Measurements from ENCODE around the gene TTYH2.

The TTYH2 gene

GRCh38 chr17:74217037-74217730 is 3.8 kb downstream of the TTYH2 start:
- DNase-seq, result no peak

DNA sequence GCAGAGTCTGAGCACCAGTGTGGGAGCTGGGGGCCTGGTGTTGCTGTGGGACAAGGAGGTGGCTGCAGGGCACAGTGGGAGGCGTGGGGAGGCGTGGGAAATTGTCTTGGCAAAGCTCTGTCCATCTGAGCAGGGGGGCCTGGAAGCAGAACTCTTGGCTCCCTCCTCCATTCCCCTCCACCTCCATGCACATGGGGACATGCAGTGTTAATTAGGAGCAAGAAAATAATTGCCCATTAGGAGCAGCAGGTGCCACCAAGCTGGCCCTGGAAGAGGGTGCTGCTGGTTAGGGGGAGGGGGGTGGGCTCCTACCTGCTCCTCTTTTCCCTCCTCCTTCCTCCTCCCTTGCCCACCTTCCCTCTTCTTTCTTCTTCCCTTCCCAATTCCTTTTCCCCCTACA is 4.5 kb downstream of the TTYH2 start:
- no peak for DNase-seq

GRCh38 chr17:74218436-74218835 is 5.1 kb downstream of the TTYH2 start:
- no peak for DNase-seq

GRCh38 chr17:74219576-74220133 is 6.3 kb downstream of the TTYH2 start:
- no peak for DNase-seq

DNA sequence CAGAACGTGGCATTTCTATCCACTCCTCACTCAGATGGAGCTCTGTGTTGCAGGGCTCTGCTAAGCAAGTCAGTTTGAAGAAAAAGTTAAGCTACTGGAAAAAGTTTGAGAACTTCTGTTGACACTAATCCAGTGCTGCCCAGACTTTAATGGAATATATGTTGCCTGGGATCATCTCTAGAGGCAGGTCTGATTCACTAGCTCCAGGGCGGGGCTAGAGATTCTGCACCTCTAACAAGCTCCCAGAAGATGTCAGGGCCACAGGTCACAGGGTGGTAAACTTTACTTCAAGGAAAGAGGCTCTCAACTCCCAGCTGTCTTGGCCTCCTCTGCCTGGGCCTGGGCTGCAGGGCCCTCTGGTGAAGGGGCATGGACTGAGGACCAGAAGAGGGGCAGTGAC is 6.8 kb downstream of the TTYH2 start:
- no peak for DNase-seq

GRCh38 chr17:74220946-74221818 is 7.8 kb downstream of the TTYH2 start:
- DNase-seq, result no peak

DNA sequence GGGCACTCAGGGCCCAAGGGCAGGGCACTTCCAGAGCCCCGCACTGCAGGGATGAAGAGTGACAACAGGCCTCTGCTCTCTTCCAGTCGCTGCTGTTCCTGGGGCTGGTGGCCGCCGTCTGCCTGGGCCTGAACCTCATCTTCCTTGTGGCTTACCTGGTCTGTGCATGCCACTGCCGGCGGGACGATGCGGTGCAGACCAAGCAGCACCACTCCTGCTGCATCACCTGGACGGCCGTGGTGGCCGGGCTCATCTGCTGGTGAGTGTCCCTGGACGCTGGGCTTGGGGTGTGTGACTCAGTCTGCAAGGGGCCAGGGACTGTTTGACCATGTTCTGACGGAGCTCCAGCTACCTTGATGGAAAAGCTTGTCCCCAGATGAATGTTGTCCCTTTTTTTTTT is 9.0 kb downstream of the TTYH2 start:
- DNase-seq, result no peak

DNA sequence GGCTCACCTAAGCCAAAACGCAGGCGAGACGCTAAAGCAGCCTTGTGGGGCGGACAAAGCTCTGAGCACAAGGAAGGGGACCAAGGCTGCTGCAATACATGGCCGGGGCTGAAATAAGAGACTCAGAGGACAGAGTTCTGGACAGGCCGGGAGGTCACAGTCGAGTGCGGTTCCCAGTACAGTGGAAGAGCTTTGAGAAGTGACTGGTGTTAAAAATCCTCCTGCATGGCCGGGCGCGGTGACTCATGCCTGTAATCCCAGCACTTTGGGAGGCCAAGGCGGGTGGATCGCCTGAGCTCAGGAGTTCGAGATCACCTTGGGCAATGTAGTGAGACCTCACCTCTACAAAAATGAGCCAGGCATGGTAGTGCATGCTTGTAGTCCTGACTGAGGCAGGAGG is 10.5 kb downstream of the TTYH2 start:
- DNase-seq, result no peak

- DNase-seq, result no peak
Observed at GRCh38 chr17:74224959-74225725, 11.8 kb downstream of the TTYH2 start.

GRCh38 chr17:74226252-74226651 is 12.9 kb downstream of the TTYH2 start:
- no peak for DNase-seq

GRCh38 chr17:74227271-74228080 is 14.1 kb downstream of the TTYH2 start:
- no peak for DNase-seq

DNA sequence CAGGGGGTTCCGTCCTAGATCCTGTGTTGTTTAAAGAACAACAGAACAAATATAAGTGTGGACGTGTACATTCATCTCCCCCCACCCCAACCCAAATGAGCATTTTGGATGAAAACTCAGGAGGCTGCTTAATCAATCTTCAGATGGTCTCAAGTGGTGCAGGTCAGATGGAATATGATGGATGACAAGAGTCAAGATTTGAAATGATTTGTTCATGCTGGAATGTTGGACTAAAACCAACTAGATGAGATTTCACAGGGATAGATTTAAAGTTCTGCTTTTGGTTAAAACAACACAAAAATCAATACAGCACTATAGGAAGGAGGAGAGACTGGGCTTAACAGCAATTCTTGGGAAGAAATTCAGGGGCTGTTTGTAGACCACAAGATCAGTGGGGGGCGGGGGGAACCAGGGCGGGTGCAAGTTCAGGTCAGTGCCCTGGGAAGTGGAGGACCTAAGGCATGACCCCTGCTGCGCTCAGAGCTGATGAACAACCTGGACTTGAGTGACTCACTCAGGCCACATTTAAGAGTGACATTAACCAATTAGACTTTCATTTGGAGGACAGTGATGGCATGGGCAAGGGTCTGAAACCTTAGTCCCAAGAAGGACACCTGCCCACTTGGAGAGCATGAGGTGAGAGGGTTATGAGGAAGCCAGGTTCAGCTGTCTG is 15.1 kb downstream of the TTYH2 start:
- no peak for DNase-seq

- DNase-seq, result no peak
Observed at GRCh38 chr17:74230896-74231295, 17.5 kb downstream of the TTYH2 start.

- DNase-seq, result no peak
Observed at GRCh38 chr17:74231928-74232907, 18.8 kb downstream of the TTYH2 start.

GRCh38 chr17:74233937-74234336 is 20.6 kb downstream of the TTYH2 start:
- DNase-seq, result no peak

DNA sequence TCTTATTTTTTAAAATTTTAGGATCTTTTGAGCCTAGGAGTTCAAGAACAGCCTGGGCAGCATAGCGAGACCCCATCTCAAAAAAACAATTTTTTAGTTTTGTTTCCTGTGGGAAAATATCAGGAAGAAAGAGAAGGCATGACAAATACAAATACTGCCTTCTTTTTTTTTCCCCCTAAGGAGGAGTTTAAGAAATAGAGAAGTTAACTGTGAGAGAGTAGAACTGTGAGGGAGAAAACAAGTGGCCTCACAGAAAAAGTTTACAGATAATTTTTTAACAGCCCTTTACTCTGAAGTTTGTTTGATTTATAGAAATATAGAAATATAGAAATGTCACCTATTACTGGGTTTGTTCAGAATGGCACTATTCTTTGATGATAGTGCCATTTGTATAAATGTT is 21.1 kb downstream of the TTYH2 start:
- DNase-seq, result no peak

GRCh38 chr17:74235040-74235581 is 21.7 kb downstream of the TTYH2 start:
- no peak for DNase-seq

DNA sequence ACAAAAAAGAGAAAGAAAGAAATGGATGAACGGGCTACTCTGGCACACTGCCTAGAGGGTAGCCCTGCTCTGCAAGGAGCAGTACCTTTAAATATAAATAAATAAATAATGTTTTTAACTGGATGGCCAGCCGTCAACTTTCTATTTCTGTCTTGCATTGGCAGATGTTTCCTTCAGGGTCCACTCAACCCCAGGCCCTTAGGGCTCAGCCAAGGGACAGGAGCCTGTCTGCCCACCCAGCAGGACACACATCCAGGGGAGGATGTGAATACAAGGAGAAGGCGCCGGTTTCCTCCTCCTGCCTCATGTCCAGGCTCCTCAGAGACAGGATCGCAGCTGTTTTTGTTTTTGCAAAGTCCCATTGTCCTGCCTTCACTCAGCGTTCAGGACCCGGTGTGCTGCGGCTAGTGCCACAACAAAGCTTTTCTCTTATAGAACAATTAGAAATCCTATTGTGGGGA is 22.6 kb downstream of the TTYH2 start:
- no peak for DNase-seq

- DNase-seq, result no peak
Observed at GRCh38 chr17:74237321-74237720, 23.9 kb downstream of the TTYH2 start.

DNA sequence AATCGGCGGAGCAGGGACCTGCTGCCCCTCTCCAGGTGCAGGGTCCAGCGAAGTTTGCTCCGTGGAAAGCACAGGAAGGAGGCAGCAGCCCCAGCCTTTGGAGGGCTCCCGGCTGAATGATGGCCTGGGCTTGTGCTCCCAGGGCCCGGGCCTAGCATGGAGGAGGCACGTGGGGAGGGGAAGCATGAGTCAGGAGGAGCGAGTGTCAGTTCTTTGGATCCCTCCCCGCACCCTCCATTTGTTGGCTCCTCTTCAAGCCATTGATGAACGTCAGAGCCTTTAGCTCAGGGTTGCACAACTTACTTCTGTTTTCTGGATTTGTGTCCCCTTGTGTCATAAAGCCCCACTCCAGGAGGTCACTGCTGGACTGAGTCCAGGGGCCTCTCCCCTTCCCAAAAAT is 25.8 kb downstream of the TTYH2 start:
- no peak for DNase-seq
